ENCODE results near the gene CABLES1.

DNA sequence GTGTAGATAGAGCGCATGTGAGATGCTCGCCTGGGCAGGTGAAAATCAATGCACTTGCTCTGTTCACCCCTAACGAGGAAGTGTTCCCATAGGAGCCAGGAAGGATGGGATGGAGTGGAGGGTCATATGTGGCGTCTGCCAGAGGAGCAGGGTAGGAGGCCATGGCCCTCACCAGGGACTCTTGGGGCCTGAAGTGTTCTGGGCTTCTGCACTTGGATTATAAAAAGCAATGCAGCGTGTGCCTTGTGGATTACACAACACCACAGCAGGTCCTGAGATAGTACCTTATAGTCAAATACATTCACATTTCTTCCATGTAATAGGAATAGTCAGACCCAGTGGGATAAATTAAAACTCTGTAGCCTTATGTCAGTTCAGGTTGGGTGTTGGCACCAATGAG, 100.1 kb downstream of the CABLES1 start:
- no peak for TF ChIP-seq POLR2A (IDR thresholded peaks at IDR 0.05)
- TF ChIP-seq CTCF (IDR thresholded peaks at IDR 0.05): no peak
- no peak for TF ChIP-seq POLR2AphosphoS5 (IDR thresholded peaks at IDR 0.05)
- no peak for TF ChIP-seq EP300 (IDR thresholded peaks at IDR 0.05; ENCODE audit: low read depth)

Data from transverse colon (tissue), 4 donors.